GM12874 (cell line): Measurements from ENCODE around the gene KCNMA1.

ENCODE experiments used
- TF ChIP-seq, protein P1 (sequence below): IDR thresholded peaks from 2 replicates; pipeline ENCODE4 v1.5.1; 2011; ENCODE audit warnings: low read depth, mild to moderate bottlenecking, control low read depth, low read length, moderate library complexity; ENCODE audit not compliant: insufficient read depth

Gene KCNMA1

DNA sequence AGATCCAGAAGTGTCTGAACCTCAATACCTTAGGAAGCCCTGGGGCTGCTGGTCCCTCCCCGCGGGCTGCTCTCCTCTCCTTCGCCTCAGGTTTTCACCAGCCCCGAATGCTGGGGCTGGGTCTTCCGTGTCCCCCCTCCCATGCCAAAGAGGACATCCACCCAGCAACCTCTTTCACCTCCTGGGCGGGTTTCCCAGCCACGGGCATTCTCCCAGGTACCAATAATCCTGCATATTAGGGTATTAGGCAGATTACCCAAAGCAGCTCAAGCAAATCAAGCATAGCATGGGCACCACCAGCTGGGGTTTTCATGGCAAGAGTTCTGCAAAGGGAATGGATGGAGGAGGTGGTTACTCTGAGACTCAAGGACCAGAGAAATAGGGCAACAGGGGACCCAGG, 224.4 kb downstream of the KCNMA1 start:
- TF ChIP-seq, protein P1, sequence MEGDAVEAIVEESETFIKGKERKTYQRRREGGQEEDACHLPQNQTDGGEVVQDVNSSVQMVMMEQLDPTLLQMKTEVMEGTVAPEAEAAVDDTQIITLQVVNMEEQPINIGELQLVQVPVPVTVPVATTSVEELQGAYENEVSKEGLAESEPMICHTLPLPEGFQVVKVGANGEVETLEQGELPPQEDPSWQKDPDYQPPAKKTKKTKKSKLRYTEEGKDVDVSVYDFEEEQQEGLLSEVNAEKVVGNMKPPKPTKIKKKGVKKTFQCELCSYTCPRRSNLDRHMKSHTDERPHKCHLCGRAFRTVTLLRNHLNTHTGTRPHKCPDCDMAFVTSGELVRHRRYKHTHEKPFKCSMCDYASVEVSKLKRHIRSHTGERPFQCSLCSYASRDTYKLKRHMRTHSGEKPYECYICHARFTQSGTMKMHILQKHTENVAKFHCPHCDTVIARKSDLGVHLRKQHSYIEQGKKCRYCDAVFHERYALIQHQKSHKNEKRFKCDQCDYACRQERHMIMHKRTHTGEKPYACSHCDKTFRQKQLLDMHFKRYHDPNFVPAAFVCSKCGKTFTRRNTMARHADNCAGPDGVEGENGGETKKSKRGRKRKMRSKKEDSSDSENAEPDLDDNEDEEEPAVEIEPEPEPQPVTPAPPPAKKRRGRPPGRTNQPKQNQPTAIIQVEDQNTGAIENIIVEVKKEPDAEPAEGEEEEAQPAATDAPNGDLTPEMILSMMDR = no peak

DNA sequence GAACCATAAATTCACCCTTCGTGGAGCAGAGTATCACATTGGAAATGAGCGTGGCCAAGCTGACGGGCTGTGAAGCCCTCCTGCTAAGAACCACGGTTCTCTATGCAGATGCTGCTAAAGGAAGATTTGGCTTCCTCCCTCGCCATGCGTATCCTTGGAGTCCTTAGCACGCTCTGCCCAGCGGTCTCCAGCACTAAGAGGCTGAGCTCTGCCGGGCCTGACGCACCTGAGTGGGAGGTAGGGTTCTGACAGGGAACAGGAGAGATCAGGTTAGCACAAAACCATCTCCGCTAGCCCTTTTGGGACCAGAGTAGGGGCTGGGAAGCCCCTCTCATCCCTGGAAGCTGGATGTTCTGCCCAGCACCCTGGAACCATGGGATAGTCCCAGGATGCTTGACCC, 225.8 kb downstream of the KCNMA1 start:
- TF ChIP-seq, protein P1 = no peak

DNA sequence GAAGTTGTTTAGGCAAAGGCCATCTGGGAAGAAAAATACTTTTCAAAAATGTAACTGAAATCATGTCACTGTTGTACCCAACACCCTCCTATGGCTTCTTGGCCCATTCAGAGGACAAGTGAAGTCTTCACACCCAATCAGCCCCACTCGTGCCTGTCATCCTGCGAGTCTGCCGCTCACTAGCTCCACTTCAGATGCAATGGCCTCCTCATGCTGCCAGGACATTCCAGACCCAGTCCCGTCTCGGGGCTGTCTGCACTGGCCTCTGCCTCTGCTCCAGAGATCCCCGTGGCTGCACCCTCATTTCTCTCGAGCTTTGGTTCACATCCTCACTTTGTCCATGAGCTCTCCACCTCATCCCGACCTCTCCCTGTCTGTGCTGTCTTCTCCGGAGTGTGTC, 227.1 kb downstream of the KCNMA1 start:
- TF ChIP-seq, protein P1 = no peak

DNA sequence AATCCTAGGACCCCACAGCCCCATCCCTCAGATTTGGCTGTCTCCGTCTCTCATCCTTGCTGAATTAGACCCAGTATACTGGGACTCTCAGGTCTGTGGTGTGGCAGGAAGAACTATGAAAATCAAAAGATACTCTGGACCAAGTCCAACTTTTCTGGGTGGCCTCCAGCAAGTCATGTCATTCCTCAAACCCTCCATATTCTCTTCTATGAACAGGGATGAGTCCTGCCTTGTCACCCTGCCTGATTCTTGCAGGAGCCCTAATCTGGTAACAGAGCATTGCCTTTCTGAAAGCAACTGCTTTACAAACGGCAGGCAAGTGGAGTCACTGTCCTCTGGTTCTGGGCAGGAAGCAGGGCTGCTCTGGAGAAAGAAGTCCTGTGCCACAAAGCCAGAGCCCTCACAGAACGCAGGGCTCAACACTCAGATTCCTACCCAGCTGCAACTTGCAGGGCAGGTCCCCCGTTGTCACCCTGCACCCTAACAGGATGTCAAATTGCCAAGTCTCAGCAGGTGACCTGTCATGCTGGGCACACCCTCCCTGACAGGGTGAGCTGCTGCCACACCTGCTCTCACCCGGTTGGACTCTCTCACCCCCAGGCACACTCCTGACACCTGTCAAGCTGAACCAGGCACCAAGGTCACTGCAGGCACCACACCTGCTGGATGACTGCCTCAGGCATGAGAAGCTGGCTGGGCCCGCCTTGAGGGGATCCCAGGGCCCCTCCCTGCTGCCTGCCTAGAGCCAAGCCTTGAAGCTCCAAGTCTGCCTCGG, 227.7 kb downstream of the KCNMA1 start:
- TF ChIP-seq, protein P1 = no peak

DNA sequence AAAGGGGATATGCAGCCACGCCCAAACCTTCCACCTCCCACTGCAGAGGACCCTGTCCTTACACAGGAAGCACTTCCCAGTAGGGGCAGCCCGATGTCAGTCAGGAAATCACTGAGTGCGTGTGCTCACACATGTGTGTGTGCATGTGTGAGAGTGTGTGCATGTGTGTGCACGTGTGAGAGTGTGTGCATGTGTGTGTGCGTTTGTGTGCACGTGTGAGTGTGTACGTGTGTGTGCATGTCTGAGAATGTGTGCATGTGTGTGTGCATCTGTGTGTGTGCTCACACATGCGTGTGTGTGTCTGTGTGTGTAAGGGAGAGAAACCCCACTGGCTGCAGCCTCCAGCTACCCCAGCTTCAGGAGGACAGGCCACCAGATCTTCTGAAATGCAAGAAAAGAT, 229.3 kb downstream of the KCNMA1 start:
- TF ChIP-seq, protein P1 = no peak

DNA sequence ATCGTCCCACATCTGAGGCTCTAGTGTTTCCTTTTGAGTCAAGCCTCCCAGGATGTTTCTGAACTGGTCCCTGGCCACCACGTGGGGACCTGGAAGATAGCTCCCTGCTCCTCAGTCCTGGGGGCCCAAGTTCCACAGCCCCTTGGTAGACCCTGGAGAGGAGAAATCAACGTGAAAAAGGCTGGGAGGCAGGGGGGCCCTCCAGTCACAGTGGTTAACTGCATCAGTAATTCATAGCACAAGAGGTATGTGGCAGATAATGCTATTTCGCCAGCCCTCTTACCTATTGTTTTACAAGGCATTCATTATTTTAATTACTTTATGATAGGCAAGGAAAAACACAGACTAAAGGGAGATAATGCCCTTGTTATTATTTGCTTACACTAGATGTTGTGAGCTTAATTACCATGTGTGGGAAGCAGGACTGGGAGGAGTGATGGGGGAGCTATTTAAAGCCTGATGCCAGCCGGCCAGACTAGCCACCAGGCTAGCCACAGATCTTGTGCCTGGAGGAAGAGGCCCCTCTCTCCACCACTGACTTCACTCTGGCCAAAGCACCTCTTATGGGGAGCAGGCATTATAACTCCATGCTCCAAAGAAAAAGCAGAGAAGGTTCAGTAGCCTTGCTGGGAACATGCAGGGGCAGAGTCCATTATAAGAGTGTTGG, 230.7 kb downstream of the KCNMA1 start:
- TF ChIP-seq, protein P1 = no peak

DNA sequence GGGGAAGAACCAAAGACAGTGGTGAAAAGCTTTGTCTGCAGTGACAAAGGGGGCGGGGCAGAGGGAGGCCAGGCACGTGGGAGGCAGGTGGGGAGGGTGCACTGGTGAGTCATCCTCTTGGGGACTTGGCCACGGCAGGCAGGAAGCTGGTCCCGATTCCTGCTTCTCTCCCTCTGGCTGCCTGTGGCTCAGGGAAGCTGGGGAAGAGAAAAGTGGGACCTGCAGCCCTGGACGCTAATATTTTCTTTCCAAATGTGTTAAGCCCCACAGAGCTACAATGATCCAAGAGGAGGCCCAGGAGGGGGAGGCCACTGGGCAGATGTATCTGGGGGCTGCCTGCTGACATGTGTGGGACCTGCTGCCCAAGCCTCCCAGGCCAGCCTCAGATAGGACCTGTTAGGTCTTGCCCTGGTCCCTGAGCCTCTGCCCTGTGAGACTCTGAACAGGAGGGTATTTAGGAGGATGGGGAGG, 231.8 kb downstream of the KCNMA1 start:
- TF ChIP-seq, protein P1 = no peak
